ENCODE data around the gene RPUSD1. TPM values are rescaled to one million over a fixed set of nuclear protein-coding genes. Genes with fewer than 3 reads are reported as not detected.
A peak's percentile ranks its signal among the peaks of the same experiment; 100 is the strongest.

Gene RPUSD1
- total and polyA plus RNA-seq, 8 donors = 9.0 to 43.7 (median 20.1) TPM

DNA sequence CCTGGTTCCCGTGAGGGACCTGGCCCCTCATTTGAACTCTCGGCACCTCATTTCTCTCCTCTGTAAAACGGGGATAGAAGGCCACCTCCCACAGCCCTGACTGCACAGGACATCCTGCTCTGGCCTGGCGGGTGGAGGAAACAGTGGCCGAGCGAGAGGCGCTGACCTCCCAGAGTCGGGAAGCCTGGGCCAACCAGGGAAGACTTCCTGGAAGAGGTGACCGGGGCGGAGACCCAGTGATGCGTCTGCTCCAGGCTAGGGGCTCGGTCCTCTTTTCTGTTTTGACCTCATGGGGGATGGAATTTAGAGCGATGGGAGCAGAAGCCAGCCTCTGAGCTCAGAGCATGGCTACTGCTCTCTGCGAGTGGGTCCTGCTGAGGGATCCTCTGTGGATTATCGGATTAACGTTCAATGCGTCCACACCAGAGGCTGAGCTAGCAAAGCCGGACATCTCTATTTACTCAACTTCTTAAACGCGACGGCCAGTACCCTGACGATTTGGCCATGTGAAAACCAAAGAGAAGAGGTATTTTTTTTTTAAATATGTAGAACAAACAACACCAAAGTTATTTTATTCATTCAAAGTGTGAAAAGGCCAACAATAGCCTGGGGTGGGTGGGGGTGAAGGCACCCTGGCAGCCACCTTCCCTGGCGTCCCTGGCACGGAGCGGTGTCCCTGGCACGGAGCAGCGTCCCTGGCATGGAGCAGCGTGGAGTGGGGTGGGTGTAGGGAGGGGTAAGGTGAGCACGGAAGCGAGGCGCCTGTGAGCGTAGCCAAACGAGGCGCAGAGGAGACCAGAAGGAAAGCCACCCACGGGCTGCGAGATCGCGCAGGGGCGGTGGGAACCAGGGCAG, 36.8 kb downstream of the RPUSD1 start:
- no peak for TF ChIP-seq POLR2AphosphoS5 (IDR thresholded peaks at IDR 0.05)
- TF ChIP-seq, protein P1, sequence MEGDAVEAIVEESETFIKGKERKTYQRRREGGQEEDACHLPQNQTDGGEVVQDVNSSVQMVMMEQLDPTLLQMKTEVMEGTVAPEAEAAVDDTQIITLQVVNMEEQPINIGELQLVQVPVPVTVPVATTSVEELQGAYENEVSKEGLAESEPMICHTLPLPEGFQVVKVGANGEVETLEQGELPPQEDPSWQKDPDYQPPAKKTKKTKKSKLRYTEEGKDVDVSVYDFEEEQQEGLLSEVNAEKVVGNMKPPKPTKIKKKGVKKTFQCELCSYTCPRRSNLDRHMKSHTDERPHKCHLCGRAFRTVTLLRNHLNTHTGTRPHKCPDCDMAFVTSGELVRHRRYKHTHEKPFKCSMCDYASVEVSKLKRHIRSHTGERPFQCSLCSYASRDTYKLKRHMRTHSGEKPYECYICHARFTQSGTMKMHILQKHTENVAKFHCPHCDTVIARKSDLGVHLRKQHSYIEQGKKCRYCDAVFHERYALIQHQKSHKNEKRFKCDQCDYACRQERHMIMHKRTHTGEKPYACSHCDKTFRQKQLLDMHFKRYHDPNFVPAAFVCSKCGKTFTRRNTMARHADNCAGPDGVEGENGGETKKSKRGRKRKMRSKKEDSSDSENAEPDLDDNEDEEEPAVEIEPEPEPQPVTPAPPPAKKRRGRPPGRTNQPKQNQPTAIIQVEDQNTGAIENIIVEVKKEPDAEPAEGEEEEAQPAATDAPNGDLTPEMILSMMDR (IDR thresholded peaks at IDR 0.05) = no peak
- no peak for TF ChIP-seq POLR2A (IDR thresholded peaks at IDR 0.05)
- no peak for TF ChIP-seq EP300 (IDR thresholded peaks at IDR 0.05)
- H3K9me3 ChIP-seq = no peaks in the 10 kb centered on the region
- no peak overlapping the region for H3K27ac ChIP-seq
- H3K27me3 ChIP-seq = peaks cover 0 to 47% (median 0%) of the 10 kb centered on the region in 3 donors
- intact Hi-C loops (cut with DNase I; ENCODE audit: low total_unique reads) = no loop called here
- H3K4me1 ChIP-seq = peaks cover 0 to 14% (median 0%) of the 10 kb centered on the region in 4 donors
- no peak overlapping the region for H3K4me3 ChIP-seq
- peak in 1 of 2 donors; percentile 51 for DNase-seq
- WGBS, 5 donors = 30 to 60% (median 39%) methylated on average over 29 to 39 of the region's 39 CpGs
- no peaks in the 10 kb centered on the region for H3K36me3 ChIP-seq

DNA sequence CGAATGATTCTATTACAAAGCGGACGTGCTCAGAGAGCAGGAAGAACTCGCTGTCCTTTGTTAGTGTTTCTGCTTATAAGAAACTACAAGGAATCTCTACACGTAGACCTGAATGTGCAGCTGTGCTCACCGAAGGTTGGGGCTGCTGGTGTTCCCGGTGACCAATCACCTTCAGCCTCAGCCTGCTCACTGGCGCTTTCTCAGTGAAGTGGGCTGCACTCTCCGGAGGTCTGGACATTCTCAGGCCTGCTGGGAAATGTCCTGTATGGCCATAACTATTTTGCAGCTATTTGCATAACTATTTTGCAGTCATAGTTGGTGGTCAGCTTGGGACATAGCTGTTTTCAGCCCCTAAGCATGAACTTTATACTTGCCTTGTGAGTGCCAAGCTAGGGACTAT, 37.7 kb downstream of the RPUSD1 start:
- TF ChIP-seq POLR2AphosphoS5 (IDR thresholded peaks at IDR 0.05) (no peak), POLR2A (IDR thresholded peaks at IDR 0.05) (no peak), EP300 (IDR thresholded peaks at IDR 0.05) (no peak)
- TF ChIP-seq, protein P1 (IDR thresholded peaks at IDR 0.05) = no peak
- H3K36me3 ChIP-seq = no peaks in the 10 kb centered on the region
- peaks cover 0 to 14% (median 0%) of the 10 kb centered on the region in 4 donors for H3K4me1 ChIP-seq
- H3K4me3 ChIP-seq = no peak overlapping the region
- peak in 1 of 2 donors; percentile 63 for DNase-seq
- no peak overlapping the region for H3K27ac ChIP-seq
- peaks cover 0 to 47% (median 0%) of the 10 kb centered on the region in 3 donors for H3K27me3 ChIP-seq
- WGBS, 5 donors = 55 to 71% (median 67%) methylated on average over 9 of the region's 9 CpGs
- intact Hi-C loops (cut with DNase I; ENCODE audit: low total_unique reads) = no loop called here
- H3K9me3 ChIP-seq = no peaks in the 10 kb centered on the region

DNA sequence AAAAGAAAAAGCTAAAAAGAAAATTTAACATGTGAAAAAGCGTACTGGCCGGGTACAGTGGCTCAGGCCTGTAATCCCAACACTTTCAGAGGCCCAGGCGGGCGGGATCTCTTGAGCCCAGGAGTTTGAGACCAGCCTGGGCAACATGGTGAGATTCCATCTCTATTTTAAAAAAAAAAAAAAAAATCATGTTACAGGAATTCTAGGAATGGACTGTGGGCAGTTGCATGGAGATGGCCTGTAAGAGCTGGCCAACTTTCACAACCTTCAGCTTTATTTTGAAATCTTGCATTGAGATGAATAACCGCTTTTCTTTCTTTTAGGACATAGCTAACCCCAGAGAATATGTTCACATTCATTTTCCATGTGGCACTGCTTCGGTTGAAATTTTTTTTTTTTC, 39.2 kb downstream of the RPUSD1 start:
- no peak overlapping the region for H3K4me3 ChIP-seq
- no peaks in the 10 kb centered on the region for H3K36me3 ChIP-seq
- DNase-seq = no peak
- H3K27me3 ChIP-seq = peaks cover 0 to 46% (median 0%) of the 10 kb centered on the region in 3 donors
- peaks cover 0 to 14% (median 0%) of the 10 kb centered on the region in 4 donors for H3K4me1 ChIP-seq
- TF ChIP-seq, protein P1 (IDR thresholded peaks at IDR 0.05) = no peak
- TF ChIP-seq EP300 (IDR thresholded peaks at IDR 0.05) (no peak), POLR2AphosphoS5 (IDR thresholded peaks at IDR 0.05) (no peak), POLR2A (IDR thresholded peaks at IDR 0.05) (no peak)
- intact Hi-C loops (cut with DNase I; ENCODE audit: low total_unique reads) = no loop called here
- 73 to 96% (median 88%) methylated on average over 6 of the region's 6 CpGs for WGBS, 5 donors
- no peak overlapping the region for H3K27ac ChIP-seq
- H3K9me3 ChIP-seq = no peaks in the 10 kb centered on the region

DNA sequence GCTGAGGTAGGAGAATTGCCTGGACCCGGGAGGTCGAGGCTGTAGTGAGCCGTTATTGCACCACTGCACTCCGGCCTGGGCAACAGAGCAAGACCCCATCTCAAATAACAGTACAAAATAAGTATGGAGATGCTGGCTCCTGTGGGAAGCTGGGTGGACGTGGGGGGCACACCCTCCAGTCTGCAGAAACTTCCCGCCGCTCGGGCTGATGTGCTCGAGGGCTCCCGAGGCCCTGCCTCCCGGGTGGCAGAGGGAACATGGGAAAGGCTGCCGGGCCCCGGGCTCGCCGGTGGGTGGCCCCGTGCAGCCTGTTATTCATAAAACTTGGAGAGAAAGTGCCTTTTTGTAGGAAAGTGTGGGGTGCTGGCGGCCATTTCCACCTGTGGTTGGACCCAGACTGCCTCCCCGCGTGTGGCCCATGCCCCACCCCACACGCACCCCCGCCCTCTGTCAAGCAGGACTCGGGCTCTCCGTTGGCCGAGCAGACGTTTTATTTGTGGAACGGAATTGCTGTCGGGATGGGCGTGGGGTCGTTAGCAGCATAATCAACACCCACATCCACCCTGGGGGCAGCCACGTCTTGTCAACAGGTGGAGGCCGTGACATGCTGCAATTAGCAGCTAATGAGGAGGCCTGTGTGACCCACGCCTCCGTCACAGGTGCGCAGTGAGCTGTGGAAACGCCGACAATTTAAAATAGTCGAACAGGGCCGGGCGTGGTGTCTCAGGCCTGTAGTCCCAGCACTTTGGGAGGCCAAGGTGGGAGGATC, 40.0 kb downstream of the RPUSD1 start:
- DNase-seq = no peak
- H3K9me3 ChIP-seq = no peaks in the 10 kb centered on the region
- peaks cover 0 to 14% (median 0%) of the 10 kb centered on the region in 4 donors for H3K4me1 ChIP-seq
- peaks cover 0 to 44% (median 0%) of the 10 kb centered on the region in 3 donors for H3K27me3 ChIP-seq
- H3K36me3 ChIP-seq = no peaks in the 10 kb centered on the region
- TF ChIP-seq POLR2AphosphoS5 (IDR thresholded peaks at IDR 0.05) (no peak), POLR2A (IDR thresholded peaks at IDR 0.05) (no peak), EP300 (IDR thresholded peaks at IDR 0.05) (no peak)
- TF ChIP-seq, protein P1 (IDR thresholded peaks at IDR 0.05) = no peak
- H3K4me3 ChIP-seq = no peak overlapping the region
- 80 to 89% (median 81%) methylated on average over 26 to 39 of the region's 39 CpGs for WGBS, 5 donors
- intact Hi-C loops (cut with DNase I; ENCODE audit: low total_unique reads) = no loop called here
- H3K27ac ChIP-seq = no peak overlapping the region

Measured in stomach (tissue), 9 donors.